Neural progenitor cell (in vitro differentiated cells): ENCODE measurements around the gene KCNQ1. TPM values are rescaled to one million over a fixed set of nuclear protein-coding genes. Genes with fewer than 3 reads are reported as not detected.

ENCODE experiments used
- DNase-seq: peaks from one replicate; pipeline ENCODE4 v3.0.0-alpha.2; 2016; ENCODE audit warnings: low spot score
- H2AFZ ChIP-seq: fragments of 200-600 bp; sonication (generic); replicated peaks from 2 replicates; pipeline ENCODE4 v1.6.1; 2016; ENCODE audit warnings: antibody characterized with exemption
- H3F3A ChIP-seq: fragments of 200-600 bp; sonication (generic); 2 replicates; pipeline ENCODE4 v1.6.1; 2016; ENCODE audit warnings: antibody characterized with exemption, low read depth
- H3K27ac ChIP-seq: fragments of 200-600 bp; sonication (generic); 2 replicates; pipeline ENCODE4 v1.5.1; 2016; ENCODE audit warnings: mild to moderate bottlenecking
- H3K27me3 ChIP-seq: fragments of 200-600 bp; sonication (generic); 2 replicates; pipeline ENCODE4 v1.6.1; 2016; ENCODE audit warnings: mild to moderate bottlenecking, moderate library complexity
- H3K36me3 ChIP-seq: fragments of 200-600 bp; sonication (generic); 2 replicates; pipeline ENCODE4 v1.5.1; 2016
- H3K4me1 ChIP-seq: fragments of 200-600 bp; sonication (generic); 2 replicates; pipeline ENCODE4 v1.6.1; 2016; ENCODE audit warnings: mixed run types
- H3K4me2 ChIP-seq: fragments of 200-600 bp; sonication (generic); 2 replicates; pipeline ENCODE4 v1.6.1; 2016
- H3K4me3 ChIP-seq: fragments of 200-600 bp; sonication (generic); 2 replicates; pipeline ENCODE4 v1.5.1; 2016
- H3K79me2 ChIP-seq: fragments of 200-600 bp; sonication (generic); 2 replicates; pipeline ENCODE4 v1.6.1; 2016; ENCODE audit warnings: low read depth
- H3K9ac ChIP-seq: fragments of 200-600 bp; sonication (generic); 2 replicates; pipeline ENCODE4 v1.6.1; 2016
- H3K9me3 ChIP-seq: fragments of 200-600 bp; sonication (generic); 2 replicates; pipeline ENCODE4 v1.5.1; 2016; ENCODE audit warnings: low read depth
- H4K20me1 ChIP-seq: fragments of 200-600 bp; sonication (generic); 2 replicates; pipeline ENCODE4 v1.6.1; 2016; ENCODE audit warnings: low read depth
- H3K27ac Mint-ChIP-seq: 3 replicates; pipeline ENCODE4 v1.8.0; 2021; ENCODE audit warnings: mixed read lengths
- H3K27me3 Mint-ChIP-seq: 2 replicates; pipeline ENCODE4 v1.8.0; 2022; ENCODE audit warnings: low read depth, mild to moderate bottlenecking, inconsistent platforms, moderate library complexity, mixed read lengths; ENCODE audit not compliant: insufficient read depth
- H3K36me3 Mint-ChIP-seq: 3 replicates; pipeline ENCODE4 v1.8.0; 2021; ENCODE audit warnings: mixed read lengths
- H3K4me1 Mint-ChIP-seq: 3 replicates; pipeline ENCODE4 v1.8.0; 2021; ENCODE audit warnings: mixed read lengths
- H3K4me3 Mint-ChIP-seq: 3 replicates; pipeline ENCODE4 v1.8.0; 2021; ENCODE audit warnings: mild to moderate bottlenecking, moderate library complexity, mixed read lengths
- H3K9me3 Mint-ChIP-seq: 3 replicates; pipeline ENCODE4 v1.8.0; 2020; ENCODE audit warnings: mixed read lengths
- CTCF ChIP-seq: fragments of 200-600 bp; sonication (generic); IDR thresholded peaks from 2 replicates; pipeline ENCODE4 v1.5.1; 2017; ENCODE audit warnings: antibody characterized with exemption, mild to moderate bottlenecking
- EZH2 ChIP-seq: fragments of 200-600 bp; sonication (generic); IDR thresholded peaks from 2 replicates; pipeline ENCODE4 v1.6.1; 2017; ENCODE audit warnings: antibody characterized with exemption, mild to moderate bottlenecking, moderate library complexity
- EZH2phosphoT487 ChIP-seq: fragments of 200-600 bp; sonication (generic); IDR thresholded peaks from 2 replicates; pipeline ENCODE4 v1.6.1; 2017; ENCODE audit warnings: antibody characterized with exemption
- total RNA-seq: library from RNA; depleted of rRNA; stranded (reverse); fragments of >200 nt; gene quantifications from 2 replicates; pipeline ENCODE4 v1.2.3, GENCODE V29; 2015; ENCODE audit warnings: low replicate concordance

Gene KCNQ1
- total RNA-seq, 1 donor from 2014 or later = 0.11 TPM

- Histone ChIP-seq H3K4me3 (no peak overlapping the region), H2AFZ (no peak overlapping the region), H3K79me2 (no peaks in the 10 kb centered on the region), H3K9me3 (no peaks in the 10 kb centered on the region), H3F3A (no peaks in the 10 kb centered on the region), H3K9ac (no peak overlapping the region), H3K4me1 (no peaks in the 10 kb centered on the region), H3K27me3 (peaks cover 5% of the 10 kb centered on the region), H3K36me3 (no peaks in the 10 kb centered on the region), H3K4me2 (no peak overlapping the region), H4K20me1 (no peaks in the 10 kb centered on the region), H3K27ac (no peak overlapping the region)
- Mint-ChIP-seq H3K27me3 (peaks cover 8% of the 10 kb centered on the region), H3K9me3 (no peaks in the 10 kb centered on the region), H3K4me3 (no peak overlapping the region), H3K36me3 (no peaks in the 10 kb centered on the region), H3K27ac (no peak overlapping the region), H3K4me1 (no peaks in the 10 kb centered on the region)
- no peak for DNase-seq
- TF ChIP-seq EZH2 (no peak), EZH2phosphoT487 (no peak), CTCF (no peak)
These were observed 128.6 kb downstream of the KCNQ1 start for GRCh38 chr11:2573240-2574042.

- Mint-ChIP-seq H3K4me1 (no peaks in the 10 kb centered on the region), H3K4me3 (no peak overlapping the region), H3K9me3 (no peaks in the 10 kb centered on the region), H3K36me3 (no peaks in the 10 kb centered on the region), H3K27me3 (peaks cover 8% of the 10 kb centered on the region), H3K27ac (no peak overlapping the region)
- Histone ChIP-seq H3K4me3 (no peak overlapping the region), H3K79me2 (no peaks in the 10 kb centered on the region), H3K9me3 (no peaks in the 10 kb centered on the region), H2AFZ (no peak overlapping the region), H3K4me2 (no peak overlapping the region), H3K36me3 (no peaks in the 10 kb centered on the region), H3K27ac (no peak overlapping the region), H3K27me3 (peaks cover 5% of the 10 kb centered on the region), H3F3A (no peaks in the 10 kb centered on the region), H3K9ac (no peak overlapping the region), H4K20me1 (no peaks in the 10 kb centered on the region), H3K4me1 (no peaks in the 10 kb centered on the region)
- no peak for DNase-seq
- TF ChIP-seq EZH2phosphoT487 = no peak
- no peak for TF ChIP-seq CTCF
- no peak for TF ChIP-seq EZH2
These were observed 129.3 kb downstream of the KCNQ1 start for GRCh38 chr11:2574043-2574552.

GRCh38 chr11:2574553-2575535 is 130.0 kb downstream of the KCNQ1 start:
- no peak overlapping the region for H3K27ac ChIP-seq
- H3K4me3 Mint-ChIP-seq = no peak overlapping the region
- no peaks in the 10 kb centered on the region for H3K9me3 Mint-ChIP-seq
- no peak overlapping the region for H3K4me3 ChIP-seq
- H4K20me1 ChIP-seq = no peaks in the 10 kb centered on the region
- no peaks in the 10 kb centered on the region for H3K36me3 ChIP-seq
- no peak for DNase-seq
- no peaks in the 10 kb centered on the region for H3K4me1 ChIP-seq
- H3K9me3 ChIP-seq = no peaks in the 10 kb centered on the region
- H3K4me1 Mint-ChIP-seq = no peaks in the 10 kb centered on the region
- no peak overlapping the region for H2AFZ ChIP-seq
- no peak for TF ChIP-seq EZH2phosphoT487
- no peak for TF ChIP-seq EZH2
- TF ChIP-seq CTCF = no peak
- no peak overlapping the region for H3K27ac Mint-ChIP-seq
- H3K36me3 Mint-ChIP-seq = no peaks in the 10 kb centered on the region
- H3K27me3 Mint-ChIP-seq = peaks cover 8% of the 10 kb centered on the region
- H3K9ac ChIP-seq = no peak overlapping the region
- H3K79me2 ChIP-seq = no peaks in the 10 kb centered on the region
- no peak overlapping the region for H3K4me2 ChIP-seq
- H3K27me3 ChIP-seq = peaks cover 5% of the 10 kb centered on the region
- no peaks in the 10 kb centered on the region for H3F3A ChIP-seq
